HG02938 (cell line): ENCODE data around the gene WIPF3.

Source experiments
- ATAC-seq: cut with Tn5 transposase; IDR thresholded peaks from one replicate; pipeline ENCODE4 v1.9.1; 2021; ENCODE audit warnings: mild to moderate bottlenecking, moderate library complexity; ENCODE audit not compliant: unreplicated experiment

The WIPF3 gene

GRCh38 chr7:29806208-29806994 is at the start of gene WIPF3:
Gene WIPF3 (plus strand): TSS chr7:29806508. CDS start chr7:29834725, 28,217 bp downstream.
- no peak for ATAC-seq

GRCh38 chr7:29763266-29763665 is 43.0 kb upstream of the WIPF3 start:
- ATAC-seq = no peak

- ATAC-seq = no peak
Observed at GRCh38 chr7:29764227-29764626, 42.1 kb upstream of the WIPF3 start.

- no peak for ATAC-seq
Observed at GRCh38 chr7:29765490-29765889, 40.8 kb upstream of the WIPF3 start.

- no peak for ATAC-seq
Observed at GRCh38 chr7:29770371-29770770, 35.9 kb upstream of the WIPF3 start.

GRCh38 chr7:29771081-29771816 is 35.1 kb upstream of the WIPF3 start:
- ATAC-seq = no peak

GRCh38 chr7:29779017-29779416 is 27.3 kb upstream of the WIPF3 start:
- ATAC-seq = no peak

- ATAC-seq = no peak
Observed at GRCh38 chr7:29780346-29780745, 26.0 kb upstream of the WIPF3 start.

- ATAC-seq = no peak
Observed at GRCh38 chr7:29783671-29784070, 22.6 kb upstream of the WIPF3 start.

- no peak for ATAC-seq
Observed at GRCh38 chr7:29793507-29793906, 12.8 kb upstream of the WIPF3 start.

- ATAC-seq = no peak
Observed at GRCh38 chr7:29794959-29795629, 11.2 kb upstream of the WIPF3 start.

- no peak for ATAC-seq
Observed at GRCh38 chr7:29795696-29796580, 10.4 kb upstream of the WIPF3 start.

GRCh38 chr7:29797112-29797944 is 9.0 kb upstream of the WIPF3 start:
- no peak for ATAC-seq

GRCh38 chr7:29798422-29798821 is 7.9 kb upstream of the WIPF3 start:
- no peak for ATAC-seq

- ATAC-seq = no peak
Observed at GRCh38 chr7:29801929-29802328, 4.4 kb upstream of the WIPF3 start.

GRCh38 chr7:29805031-29805430 is 1.3 kb upstream of the WIPF3 start:
- no peak for ATAC-seq

GRCh38 chr7:29805886-29806207 is 461 bp upstream of the WIPF3 start:
- ATAC-seq = no peak

GRCh38 chr7:29806995-29807841 is 910 bp downstream of the WIPF3 start:
- ATAC-seq = no peak
